PC-9 (cell line): Measurements from ENCODE around the gene RPA3. TPM values are rescaled to one million over a fixed set of nuclear protein-coding genes. Genes with fewer than 3 reads are reported as not detected.
A peak's percentile ranks its signal among the peaks of the same experiment; 100 is the strongest.

Experiments
- BruUV-seq: library from RNA; stranded (reverse); fragments of 400-500 nt; replicated peaks from 2 replicates; lab custom pipeline; 2021; lab: Mats Ljungman, UMichigan
- CTCF ChIA-PET: fragments of 300-600 bp; sonication (Branson Sonifier 250); formaldehyde crosslinking; loops from one replicate; lab custom pipeline; 2022; ENCODE audit warnings: antibody characterized with exemption; lab: Charles Lee
- POLR2A ChIA-PET: fragments of 300-600 bp; sonication (Branson Sonifier 250); formaldehyde crosslinking; loops from one replicate; lab custom pipeline; 2022; ENCODE audit warnings: antibody characterized with exemption; ENCODE audit not compliant: unreplicated experiment; lab: Charles Lee
- DNase-seq, 2 experiments: peaks; one replicate each; pipeline versions ENCODE4 v3.0.0 to v3.0.0-alpha.2; 2015 to 2022; ENCODE audit warnings: mixed read lengths in 1 of 2
- H2AFZ ChIP-seq: fragments of 200-600 bp; sonication (generic); 2 replicates; pipeline ENCODE4 v1.8.1; 2017; ENCODE audit warnings: antibody characterized with exemption
- H3F3A ChIP-seq: fragments of 200-600 bp; sonication (generic); 2 replicates; pipeline ENCODE4 v1.8.1; 2017; ENCODE audit warnings: antibody characterized with exemption, mild to moderate bottlenecking, low read depth; ENCODE audit not compliant: insufficient read depth
- H3K27ac ChIP-seq: fragments of 200-600 bp; sonication (generic); 2 replicates; pipeline ENCODE4 v1.6.1; 2016; ENCODE audit warnings: mixed run types
- H3K27me3 ChIP-seq: fragments of 200-600 bp; sonication (generic); 2 replicates; pipeline ENCODE4 v1.6.1; 2016; ENCODE audit warnings: low read depth, mixed run types; ENCODE audit not compliant: insufficient read depth
- H3K36me3 ChIP-seq: fragments of 200-600 bp; sonication (generic); 2 replicates; pipeline ENCODE4 v1.6.1; 2016; ENCODE audit warnings: low read depth, mixed run types
- H3K4me1 ChIP-seq: fragments of 200-600 bp; sonication (generic); replicated peaks from 2 replicates; pipeline ENCODE4 v1.6.1; 2016; ENCODE audit warnings: mixed run types; ENCODE audit not compliant: insufficient read depth
- H3K4me2 ChIP-seq: fragments of 200-600 bp; sonication (generic); 2 replicates; pipeline ENCODE4 v1.6.1; 2017; ENCODE audit warnings: mixed run types
- H3K4me3 ChIP-seq: fragments of 200-600 bp; sonication (generic); 2 replicates; pipeline ENCODE4 v1.6.1; 2016; ENCODE audit warnings: mixed run types
- H3K79me2 ChIP-seq: fragments of 200-600 bp; sonication (generic); 2 replicates; pipeline ENCODE4 v1.6.1; 2017; ENCODE audit warnings: low read depth, mixed run types
- H3K9me2 ChIP-seq: fragments of 200-600 bp; sonication (generic); 2 replicates; pipeline ENCODE4 v1.8.1; 2017; ENCODE audit warnings: mild to moderate bottlenecking; ENCODE audit not compliant: insufficient read depth
- H3K9me3 ChIP-seq: fragments of 200-600 bp; sonication (generic); 2 replicates; pipeline ENCODE4 v1.8.1; 2016; ENCODE audit warnings: low read depth; ENCODE audit not compliant: insufficient read depth
- H4K20me1 ChIP-seq: fragments of 200-600 bp; sonication (generic); 2 replicates; pipeline ENCODE4 v1.8.1; 2017; ENCODE audit not compliant: insufficient read depth
- EZH2 ChIP-seq: fragments of 200-600 bp; sonication (generic); IDR thresholded peaks from 2 replicates; pipeline ENCODE4 v1.8.0; 2017; ENCODE audit warnings: antibody characterized with exemption, low read depth
- intact Hi-C: fragments of 100-400 bp; cut with micrococcal nuclease; formaldehyde crosslinking; loops from one replicate; pipeline ENCODE4 v1.10.0; 2022; ENCODE audit not compliant: unreplicated experiment
- total RNA-seq: library from RNA; stranded (reverse); gene quantifications from 2 replicates; pipeline ENCODE4 v1.2.3, GENCODE V29; 2021
- TF ChIP-seq, protein P1 (sequence below): fragments of 200-600 bp; sonication (generic); conservative IDR thresholded peaks from 2 replicates; pipeline ENCODE4 v1.6.1; 2017; ENCODE audit warnings: mixed run types, antibody characterized with exemption, mild to moderate bottlenecking, moderate library complexity

The RPA3 gene
- total RNA-seq, 1 experiment from 2014 or later = 166 TPM

DNA sequence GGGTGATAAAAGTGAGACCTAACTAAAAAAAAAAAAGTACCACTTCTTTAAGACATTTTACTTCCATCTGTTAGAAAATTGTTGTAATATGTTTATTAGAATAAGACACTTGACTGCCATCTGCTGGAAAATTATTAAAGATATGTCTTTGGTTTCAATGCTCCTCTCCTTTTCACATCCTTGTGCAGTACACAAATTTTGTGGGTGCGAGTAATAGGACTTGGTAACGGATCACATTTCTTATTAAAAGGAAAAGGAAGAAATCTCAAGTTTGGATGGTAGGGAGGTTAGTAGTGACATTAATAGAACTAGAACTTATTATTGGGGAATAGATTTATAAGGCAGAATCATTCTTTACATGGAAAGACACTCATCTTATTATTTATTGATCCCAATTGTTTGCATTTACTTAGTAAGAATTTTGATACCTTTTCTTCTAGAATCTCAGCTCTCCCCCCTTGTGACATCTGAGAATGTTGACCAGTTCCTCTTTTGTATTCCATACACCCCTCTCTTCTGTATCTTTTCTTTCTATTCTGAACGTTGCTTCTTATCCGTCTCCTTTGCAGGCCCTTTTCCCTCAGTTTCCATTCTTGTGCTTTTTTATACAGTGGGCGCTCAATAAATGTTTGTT is 43.0 kb upstream of the RPA3 start:
- H3K9me3 ChIP-seq = peaks cover 4% of the 10 kb centered on the region; the same call in 1 of the 2 replicates
- no peaks in the 10 kb centered on the region for H3K9me2 ChIP-seq
- no peak overlapping the region for H3K27ac ChIP-seq
- no peaks in the 10 kb centered on the region for H3K27me3 ChIP-seq
- H3K79me2 ChIP-seq = no peaks in the 10 kb centered on the region
- DNase-seq = peak in 1 of 2 experiments; percentile 54
- H3K36me3 ChIP-seq = no peaks in the 10 kb centered on the region
- BruUV-seq = no TSS peak
- H3K4me3 ChIP-seq = no peak overlapping the region
- 0 out of 2 replicates have a peak overlapping the region, but pooled peaks have one; percentile 17 for H3K4me2 ChIP-seq
- H3F3A ChIP-seq = peaks cover 20% of the 10 kb centered on the region
- peaks cover 43% of the 10 kb centered on the region for H3K4me1 ChIP-seq
- H2AFZ ChIP-seq = no peak overlapping the region
- H4K20me1 ChIP-seq = no peaks in the 10 kb centered on the region
- intact Hi-C loops = loop anchor here (1.0 to 10.0 kb wide), 5 partner anchors 81 to 453 kb away; no protein-coding TSS in a partner anchor
- POLR2A ChIA-PET = no interaction called here
- TF ChIP-seq EZH2 = no peak
- TF ChIP-seq, protein P1, sequence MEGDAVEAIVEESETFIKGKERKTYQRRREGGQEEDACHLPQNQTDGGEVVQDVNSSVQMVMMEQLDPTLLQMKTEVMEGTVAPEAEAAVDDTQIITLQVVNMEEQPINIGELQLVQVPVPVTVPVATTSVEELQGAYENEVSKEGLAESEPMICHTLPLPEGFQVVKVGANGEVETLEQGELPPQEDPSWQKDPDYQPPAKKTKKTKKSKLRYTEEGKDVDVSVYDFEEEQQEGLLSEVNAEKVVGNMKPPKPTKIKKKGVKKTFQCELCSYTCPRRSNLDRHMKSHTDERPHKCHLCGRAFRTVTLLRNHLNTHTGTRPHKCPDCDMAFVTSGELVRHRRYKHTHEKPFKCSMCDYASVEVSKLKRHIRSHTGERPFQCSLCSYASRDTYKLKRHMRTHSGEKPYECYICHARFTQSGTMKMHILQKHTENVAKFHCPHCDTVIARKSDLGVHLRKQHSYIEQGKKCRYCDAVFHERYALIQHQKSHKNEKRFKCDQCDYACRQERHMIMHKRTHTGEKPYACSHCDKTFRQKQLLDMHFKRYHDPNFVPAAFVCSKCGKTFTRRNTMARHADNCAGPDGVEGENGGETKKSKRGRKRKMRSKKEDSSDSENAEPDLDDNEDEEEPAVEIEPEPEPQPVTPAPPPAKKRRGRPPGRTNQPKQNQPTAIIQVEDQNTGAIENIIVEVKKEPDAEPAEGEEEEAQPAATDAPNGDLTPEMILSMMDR = peak; percentile 59; the same call in 1 of the 2 replicates
- CTCF ChIA-PET = interaction anchor here (0.6 to 1.5 kb wide), 7 partner anchors 80 to 429 kb away, joined by 3 to 11 read pairs (median 3); no protein-coding TSS in a partner anchor

DNA sequence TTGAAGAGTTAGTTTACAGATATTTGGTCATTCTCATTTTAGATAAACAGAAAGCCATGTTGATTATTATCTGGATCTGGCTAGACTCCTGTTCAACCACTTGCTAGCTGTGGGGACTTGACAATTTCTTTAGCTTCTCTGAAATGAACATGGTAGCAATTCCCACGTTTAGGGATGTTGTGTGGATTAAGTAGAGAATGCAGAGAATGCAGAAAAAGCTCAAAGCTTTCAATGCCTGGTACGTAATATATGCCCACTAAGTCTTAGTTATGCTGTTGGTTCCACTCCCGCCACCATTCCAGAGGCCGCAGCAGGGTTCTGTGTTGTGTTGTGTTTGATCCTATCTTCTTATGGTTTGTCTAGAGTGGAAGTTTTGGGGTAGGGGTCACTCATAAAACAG is 39.2 kb upstream of the RPA3 start:
- Histone ChIP-seq H3F3A (no peaks in the 10 kb centered on the region), H3K9me3 (peaks cover 4% of the 10 kb centered on the region; the same call in 1 of the 2 replicates), H3K9me2 (no peaks in the 10 kb centered on the region), H2AFZ (no peak overlapping the region), H3K4me3 (no peak overlapping the region), H3K27ac (no peak overlapping the region), H4K20me1 (no peaks in the 10 kb centered on the region), H3K4me2 (no peak overlapping the region), H3K4me1 (peaks cover 13% of the 10 kb centered on the region), H3K27me3 (no peaks in the 10 kb centered on the region), H3K79me2 (no peaks in the 10 kb centered on the region), H3K36me3 (no peaks in the 10 kb centered on the region)
- no TSS peak for BruUV-seq
- no peak for TF ChIP-seq EZH2
- TF ChIP-seq, protein P1 = no peak
- intact Hi-C loops = no loop called here
- DNase-seq = no peak
- POLR2A ChIA-PET = no interaction called here
- CTCF ChIA-PET = no interaction called here

DNA sequence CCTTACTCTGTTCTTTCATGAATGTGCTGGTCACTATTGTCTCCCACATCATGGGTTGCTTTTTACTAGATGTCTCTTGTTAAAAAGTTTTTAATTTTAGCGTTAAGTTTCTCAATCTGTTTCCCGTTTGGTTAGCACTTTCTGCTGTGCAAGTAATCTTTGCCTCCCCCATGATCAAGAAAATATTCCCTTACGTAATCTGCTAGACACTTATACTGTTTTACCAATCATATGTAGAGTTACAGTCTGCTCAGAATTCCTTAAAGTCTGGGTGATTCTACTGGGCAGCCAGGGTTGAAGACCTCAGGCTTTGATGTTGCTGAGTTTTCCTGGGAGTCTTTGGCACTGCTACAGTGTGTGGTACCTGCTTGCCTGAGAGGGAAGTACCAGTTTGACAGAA is 38.2 kb upstream of the RPA3 start:
- no peak overlapping the region for H2AFZ ChIP-seq
- H3K27ac ChIP-seq = no peak overlapping the region
- H3K4me2 ChIP-seq = no peak overlapping the region
- TF ChIP-seq, protein P1 = no peak
- no peak for TF ChIP-seq EZH2
- intact Hi-C loops = no loop called here
- no peaks in the 10 kb centered on the region for H3K9me2 ChIP-seq
- peaks cover 7% of the 10 kb centered on the region; the same call in 1 of the 2 replicates for H3K4me1 ChIP-seq
- H3K9me3 ChIP-seq = peaks cover 1% of the 10 kb centered on the region; the same call in 1 of the 2 replicates
- H4K20me1 ChIP-seq = no peaks in the 10 kb centered on the region
- ChIA-PET CTCF (no interaction called here), POLR2A (no interaction called here)
- no peaks in the 10 kb centered on the region for H3K79me2 ChIP-seq
- H3F3A ChIP-seq = no peaks in the 10 kb centered on the region
- H3K36me3 ChIP-seq = no peaks in the 10 kb centered on the region
- no peaks in the 10 kb centered on the region for H3K27me3 ChIP-seq
- BruUV-seq = no TSS peak
- H3K4me3 ChIP-seq = no peak overlapping the region
- no peak for DNase-seq
